Stomach (tissue), 9 donors: ENCODE data around the gene CDADC1. TPM values are rescaled to one million over a fixed set of nuclear protein-coding genes. Genes with fewer than 3 reads are reported as not detected.
A peak's percentile ranks its signal among the peaks of the same experiment; 100 is the strongest.

Experiments
- DNase-seq, 2 donors: peaks; one replicate each; pipeline versions ENCODE4 v3.0.0 to v3.0.0-alpha.2; 2013 to 2019
- H3K27ac ChIP-seq, 5 donors: fragments of 200-600 bp in 4 of 5; sonication (generic) in 4 of 5; one replicate each; pipeline ENCODE4 v1.5.1; 2013 to 2019; ENCODE audit warnings: mild to moderate bottlenecking in 1 of 5, moderate library complexity in 1 of 5
- H3K27me3 ChIP-seq, 3 donors: fragments of 200-600 bp; sonication (generic); one replicate each; pipeline ENCODE4 v1.5.1; 2017 to 2019; ENCODE audit warnings: mixed run types in 1 of 3
- H3K36me3 ChIP-seq, 4 donors: fragments of 200-600 bp; sonication (generic); 1 replicate in 3 of 4; 2 replicates in 1 of 4; pipeline ENCODE4 v1.5.1; 2016 to 2019
- H3K4me1 ChIP-seq, 4 donors: fragments of 200-600 bp; sonication (generic); one replicate each; pipeline ENCODE4 v1.5.1; 2016 to 2019
- H3K4me3 ChIP-seq, 4 donors: fragments of 200-600 bp; sonication (generic) in 3 of 4; one replicate each; pipeline ENCODE4 v1.5.1; 2016 to 2019; ENCODE audit warnings: mild to moderate bottlenecking in 1 of 4
- H3K9me3 ChIP-seq, 4 donors: fragments of 200-600 bp; sonication (generic); one replicate each; pipeline ENCODE4 v1.5.1; 2016 to 2019
- EP300 ChIP-seq: sonication (generic); formaldehyde crosslinking; IDR thresholded peaks from one replicate; pipeline ENCODE4 v1.6.1; 2017; ENCODE audit warnings: antibody characterized with exemption
- POLR2A ChIP-seq, 4 donors: fragments of 450-650 bp; IDR thresholded peaks; one replicate each; pipeline ENCODE4 v1.6.1; 2016; ENCODE audit warnings: antibody characterized with exemption in 4 of 4, control low read depth in 2 of 4, mild to moderate bottlenecking in 1 of 4, moderate library complexity in 1 of 4
- POLR2AphosphoS5 ChIP-seq, 3 donors: sonication (generic); formaldehyde crosslinking; IDR thresholded peaks; one replicate each; pipeline ENCODE4 v1.6.1; 2016; ENCODE audit warnings: antibody characterized with exemption in 3 of 3
- WGBS, 5 donors: extraction: QIAGEN DNeasy Blood & Tissue Kit in 3 of 5; methylation state at CpG; one replicate each; pipeline versions ENCODE4 v1.1.5 to v1.1.7; 2013 to 2018; 5-methylcytosine and 5-hydroxymethylcytosine counted together
- intact Hi-C: fragments of 100-400 bp; cut with DNase I; formaldehyde crosslinking; loops from one replicate; pipeline ENCODE4 v1.15.1; 2023; ENCODE audit warnings: low total_unique reads
- polyA plus RNA-seq, 3 donors: library from polyadenylated mRNA; stranded (reverse); fragments of 200-250 nt; gene quantifications; one replicate each; pipeline ENCODE4 v1.2.3, GENCODE V29; 2013
- total RNA-seq, 5 donors: library from RNA; depleted of rRNA; stranded (reverse); fragments of >200 nt; gene quantifications; one replicate each; pipeline versions ENCODE4 v1.1.0 to v1.2.3, GENCODE V29; 2014 to 2016
- TF ChIP-seq, protein P1 (sequence below), 7 experiments: fragments of 450-650 bp in 4 of 7; fragments of 200-600 bp in 3 of 7; sonication (generic) in 3 of 7; IDR thresholded peaks; one replicate each; pipeline ENCODE4 v1.5.1; 2016 to 2019; ENCODE audit warnings: antibody characterized with exemption in 7 of 7, control low read depth in 2 of 7, mild to moderate bottlenecking in 1 of 7
- donor health status: healthy with polysubstance abuse.
- donor health status: Bipolar disorder and iron deficiency.
- donor health status: healthy.

The CDADC1 gene
- total and polyA plus RNA-seq, 8 donors, result 4.5 to 37.5 (median 14.6) TPM

DNA sequence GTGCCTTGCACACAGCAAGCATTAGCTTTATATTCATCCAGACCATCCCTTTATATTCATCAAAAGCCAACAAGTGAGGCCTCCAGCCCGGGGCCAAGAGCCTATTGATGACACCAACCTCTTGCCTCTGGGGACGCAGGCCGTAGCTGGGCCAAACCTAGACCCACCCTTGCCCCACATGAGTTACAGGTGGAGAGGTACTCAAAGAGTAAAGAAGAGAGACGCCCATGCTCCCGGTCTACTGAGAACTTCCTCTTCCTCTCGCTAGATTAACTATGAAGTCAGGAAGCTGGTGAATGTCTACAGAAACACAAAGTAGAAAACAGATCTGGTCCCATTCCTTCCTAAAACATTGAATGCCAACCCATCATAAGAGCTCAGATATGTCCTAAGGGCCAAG, 31.4 kb upstream of the CDADC1 start:
- no peak for TF ChIP-seq EP300
- TF ChIP-seq, protein P1, sequence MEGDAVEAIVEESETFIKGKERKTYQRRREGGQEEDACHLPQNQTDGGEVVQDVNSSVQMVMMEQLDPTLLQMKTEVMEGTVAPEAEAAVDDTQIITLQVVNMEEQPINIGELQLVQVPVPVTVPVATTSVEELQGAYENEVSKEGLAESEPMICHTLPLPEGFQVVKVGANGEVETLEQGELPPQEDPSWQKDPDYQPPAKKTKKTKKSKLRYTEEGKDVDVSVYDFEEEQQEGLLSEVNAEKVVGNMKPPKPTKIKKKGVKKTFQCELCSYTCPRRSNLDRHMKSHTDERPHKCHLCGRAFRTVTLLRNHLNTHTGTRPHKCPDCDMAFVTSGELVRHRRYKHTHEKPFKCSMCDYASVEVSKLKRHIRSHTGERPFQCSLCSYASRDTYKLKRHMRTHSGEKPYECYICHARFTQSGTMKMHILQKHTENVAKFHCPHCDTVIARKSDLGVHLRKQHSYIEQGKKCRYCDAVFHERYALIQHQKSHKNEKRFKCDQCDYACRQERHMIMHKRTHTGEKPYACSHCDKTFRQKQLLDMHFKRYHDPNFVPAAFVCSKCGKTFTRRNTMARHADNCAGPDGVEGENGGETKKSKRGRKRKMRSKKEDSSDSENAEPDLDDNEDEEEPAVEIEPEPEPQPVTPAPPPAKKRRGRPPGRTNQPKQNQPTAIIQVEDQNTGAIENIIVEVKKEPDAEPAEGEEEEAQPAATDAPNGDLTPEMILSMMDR (IDR thresholded peaks at IDR 0.05), result no peak
- TF ChIP-seq POLR2A (IDR thresholded peaks at IDR 0.05), result no peak
- no peak for TF ChIP-seq POLR2AphosphoS5 (IDR thresholded peaks at IDR 0.05)
- Histone ChIP-seq H3K27me3 (peaks cover 4 to 37% (median 28%) of the 10 kb centered on the region in 3 donors), H3K9me3 (no peaks in the 10 kb centered on the region), H3K27ac (no peak overlapping the region), H3K36me3 (no peaks in the 10 kb centered on the region), H3K4me3 (no peak overlapping the region), H3K4me1 (peaks cover 19 to 51% (median 25%) of the 10 kb centered on the region in 4 donors)
- intact Hi-C loops, result no loop called here
- WGBS, 5 donors, result 36 to 64% (median 57%) methylated on average over 6 of the region's 6 CpGs
- DNase-seq, result no peak

DNA sequence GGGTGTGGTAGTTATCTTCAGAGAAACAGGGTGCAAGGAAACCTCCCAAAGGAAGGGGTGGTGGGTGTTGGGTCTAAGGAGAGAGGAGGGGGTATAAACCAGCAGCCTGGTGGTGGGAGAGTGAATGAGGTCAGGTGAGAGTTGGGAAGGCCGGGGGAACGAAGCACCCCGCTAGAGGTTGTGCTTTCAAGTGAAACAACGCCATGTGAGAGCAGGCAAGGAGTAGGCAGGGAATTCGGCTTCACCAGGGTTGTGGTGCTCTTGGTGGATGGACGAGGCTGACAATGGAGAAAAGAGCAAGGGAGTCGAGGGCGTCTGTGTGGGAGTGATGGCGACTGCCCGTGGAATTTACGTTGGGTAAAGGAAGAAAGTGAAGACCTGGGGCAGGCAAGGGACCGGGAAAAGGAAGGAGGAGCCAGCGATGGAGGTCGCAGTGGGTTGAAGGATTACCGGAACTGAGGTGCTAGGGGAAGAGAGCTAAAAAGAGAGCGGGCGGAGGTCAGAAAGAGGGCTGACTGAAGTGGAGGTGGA, 29.7 kb upstream of the CDADC1 start:
- TF ChIP-seq, protein P1 (IDR thresholded peaks at IDR 0.05), result no peak
- no peak for TF ChIP-seq EP300
- TF ChIP-seq POLR2AphosphoS5 (IDR thresholded peaks at IDR 0.05), result no peak
- TF ChIP-seq POLR2A (IDR thresholded peaks at IDR 0.05), result no peak
- intact Hi-C loops, result no loop called here

DNA sequence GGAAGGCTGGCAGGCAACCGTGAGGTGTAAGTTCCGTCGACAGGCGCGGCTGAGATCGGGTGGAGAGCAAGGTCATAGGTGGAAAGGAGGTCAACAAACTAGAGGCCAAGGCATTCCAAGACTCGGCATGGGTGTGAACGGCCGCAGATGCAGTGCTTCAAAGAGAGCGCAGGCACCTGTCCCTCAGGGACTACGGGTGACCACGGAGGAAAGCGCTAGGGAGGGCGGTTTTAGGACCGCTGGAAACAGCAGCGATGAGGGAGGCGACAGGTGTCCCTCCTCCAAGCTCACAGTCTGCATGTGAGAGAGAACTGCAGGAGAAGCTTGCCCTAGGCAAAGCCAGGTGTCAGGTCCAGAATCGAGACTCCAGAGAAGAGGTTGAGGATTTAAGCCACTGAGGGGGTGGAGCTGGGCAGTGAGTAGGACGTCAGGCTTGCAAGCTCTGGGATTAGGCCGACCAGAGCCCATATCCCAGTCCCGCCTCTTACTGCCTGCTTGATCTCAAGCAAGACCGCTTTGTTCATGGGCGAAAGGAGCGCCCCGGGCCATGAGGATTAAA, 29.2 kb upstream of the CDADC1 start:
- TF ChIP-seq EP300 (no peak), POLR2A (IDR thresholded peaks at IDR 0.05) (no peak), POLR2AphosphoS5 (IDR thresholded peaks at IDR 0.05) (no peak)
- TF ChIP-seq, protein P1 (IDR thresholded peaks at IDR 0.05), result no peak
- Histone ChIP-seq H3K27ac (no peak overlapping the region), H3K4me1 (peaks cover 19 to 56% (median 26%) of the 10 kb centered on the region in 4 donors), H3K9me3 (no peaks in the 10 kb centered on the region), H3K36me3 (no peaks in the 10 kb centered on the region), H3K27me3 (peaks cover 4 to 57% (median 37%) of the 10 kb centered on the region in 3 donors), H3K4me3 (no peak overlapping the region)
- peak in 1 of 2 donors; percentile 39 for DNase-seq
- WGBS, 5 donors, result 52 to 79% (median 68%) methylated on average over 25 of the region's 25 CpGs
- intact Hi-C loops, result no loop called here

More for the DNA sequence above, 29.7 kb upstream of the CDADC1 start:
- Histone ChIP-seq H3K36me3 (no peaks in the 10 kb centered on the region), H3K27ac (no peak overlapping the region), H3K9me3 (no peaks in the 10 kb centered on the region), H3K4me1 (peaks cover 19 to 56% (median 26%) of the 10 kb centered on the region in 4 donors), H3K4me3 (no peak overlapping the region), H3K27me3 (peaks cover 4 to 54% (median 37%) of the 10 kb centered on the region in 3 donors)
- WGBS, 5 donors, result 64 to 85% (median 80%) methylated on average over 17 of the region's 17 CpGs
- no peak for DNase-seq

DNA sequence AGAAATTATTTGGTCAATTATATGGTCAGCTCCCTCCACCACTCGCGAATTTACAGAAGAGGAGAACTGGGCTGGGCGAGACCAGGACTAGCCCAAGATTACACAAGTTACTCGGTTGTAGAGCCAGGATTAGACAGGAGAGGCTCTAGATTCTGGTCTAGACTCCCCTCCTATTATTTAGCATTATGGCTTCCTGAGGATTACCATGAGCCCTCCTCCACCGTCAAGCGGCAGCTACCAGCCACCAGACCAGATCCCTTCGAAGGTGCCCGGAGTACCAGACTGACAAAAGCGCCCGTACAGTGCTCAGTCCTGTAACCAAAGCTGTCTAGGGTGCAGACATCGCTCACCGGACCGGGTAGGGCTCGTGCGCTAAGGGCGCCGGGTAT, 28.1 kb upstream of the CDADC1 start:
- DNase-seq, result no peak
- TF ChIP-seq POLR2A (IDR thresholded peaks at IDR 0.05), result no peak
- no peak for TF ChIP-seq POLR2AphosphoS5 (IDR thresholded peaks at IDR 0.05)
- TF ChIP-seq, protein P1 (IDR thresholded peaks at IDR 0.05), result no peak
- TF ChIP-seq EP300, result no peak
- Histone ChIP-seq H3K4me3 (peak overlapping the region; percentile 48 to 56 (median 52)), H3K27ac (peak overlapping the region in 1 of 5 donors; percentile 57), H3K9me3 (no peaks in the 10 kb centered on the region), H3K27me3 (peaks cover 4 to 57% (median 37%) of the 10 kb centered on the region in 3 donors), H3K4me1 (peaks cover 19 to 50% (median 27%) of the 10 kb centered on the region in 4 donors), H3K36me3 (no peaks in the 10 kb centered on the region)
- 27 to 49% (median 32%) methylated on average over 14 to 17 of the region's 17 CpGs for WGBS, 5 donors
- intact Hi-C loops, result no loop called here
